Activated CD8-positive, alpha-beta memory T cell treated with anti-CD3 and anti-CD28 coated beads for 1 hour (primary cell): ENCODE data around the gene TSACC.

Experiments used
- DNase-seq, 2 donors: peaks; one replicate each; pipeline ENCODE4 v3.0.0-alpha.2; 2020; ENCODE audit warnings: low read depth in 1 of 2; ENCODE audit errors: extremely low read depth in 1 of 2

TSACC gene

GRCh38 chr1:156391701-156392100, 53.4 kb downstream of the TSACC start:
- DNase-seq: no peak

GRCh38 chr1:156392452-156392853, 54.1 kb downstream of the TSACC start:
- DNase-seq: no peak

GRCh38 chr1:156393095-156393494, 54.8 kb downstream of the TSACC start:
- no peak for DNase-seq

- no peak for DNase-seq
Measured at GRCh38 chr1:156394082-156394481, 55.8 kb downstream of the TSACC start.

GRCh38 chr1:156394835-156395461, 56.6 kb downstream of the TSACC start:
- DNase-seq: no peak
